Osteocyte (in vitro differentiated cells): ENCODE measurements around the gene PNMA8A. TPM values are rescaled to one million over a fixed set of nuclear protein-coding genes. Genes with fewer than 3 reads are reported as not detected.

Source experiments
- DNase-seq: peaks from one replicate; pipeline ENCODE4 v3.0.0; 2021; ENCODE audit warnings: mixed read lengths; ENCODE audit not compliant: unreplicated experiment; ENCODE audit errors: extremely low spot score
- H3K27ac Mint-ChIP-seq: one replicate; pipeline ENCODE4 v1.8.0; 2021; ENCODE audit warnings: mild to moderate bottlenecking, mixed read lengths; ENCODE audit not compliant: unreplicated experiment
- H3K27me3 Mint-ChIP-seq: one replicate; pipeline ENCODE4 v1.8.0; 2021; ENCODE audit warnings: mixed read lengths; ENCODE audit not compliant: unreplicated experiment
- H3K36me3 Mint-ChIP-seq: one replicate; pipeline ENCODE4 v1.8.0; 2021; ENCODE audit warnings: mixed read lengths; ENCODE audit not compliant: unreplicated experiment
- H3K4me1 Mint-ChIP-seq: one replicate; pipeline ENCODE4 v1.8.0; 2021; ENCODE audit warnings: mixed read lengths; ENCODE audit not compliant: unreplicated experiment
- H3K4me3 Mint-ChIP-seq: one replicate; pipeline ENCODE4 v1.8.0; 2021; ENCODE audit warnings: mild to moderate bottlenecking, moderate library complexity, mixed read lengths; ENCODE audit not compliant: unreplicated experiment
- H3K9me3 Mint-ChIP-seq: one replicate; pipeline ENCODE4 v1.8.0; 2021; ENCODE audit warnings: mixed read lengths; ENCODE audit not compliant: unreplicated experiment
- CTCF ChIP-seq: fragments of 200-600 bp; sonication (generic); IDR thresholded peaks from 2 replicates; pipeline ENCODE4 v1.5.0; 2021; ENCODE audit warnings: antibody characterized with exemption, mild to moderate bottlenecking, moderate library complexity
- total RNA-seq: library from RNA; stranded (reverse); gene quantifications from 2 replicates; pipeline ENCODE4 v1.2.1, GENCODE V29; 2021

PNMA8A gene
- total RNA-seq, 1 donor from 2014 or later, result 10.3 TPM

- no peak for DNase-seq
- Mint-ChIP-seq H3K36me3 (peaks cover 3% of the 10 kb centered on the region), H3K4me1 (no peaks in the 10 kb centered on the region), H3K27ac (no peak overlapping the region), H3K4me3 (no peak overlapping the region), H3K27me3 (no peaks in the 10 kb centered on the region), H3K9me3 (peaks cover 7% of the 10 kb centered on the region)
- no peak for TF ChIP-seq CTCF
Measured at GRCh38 chr19:46449228-46449627, 22.1 kb downstream of the PNMA8A start.

DNA sequence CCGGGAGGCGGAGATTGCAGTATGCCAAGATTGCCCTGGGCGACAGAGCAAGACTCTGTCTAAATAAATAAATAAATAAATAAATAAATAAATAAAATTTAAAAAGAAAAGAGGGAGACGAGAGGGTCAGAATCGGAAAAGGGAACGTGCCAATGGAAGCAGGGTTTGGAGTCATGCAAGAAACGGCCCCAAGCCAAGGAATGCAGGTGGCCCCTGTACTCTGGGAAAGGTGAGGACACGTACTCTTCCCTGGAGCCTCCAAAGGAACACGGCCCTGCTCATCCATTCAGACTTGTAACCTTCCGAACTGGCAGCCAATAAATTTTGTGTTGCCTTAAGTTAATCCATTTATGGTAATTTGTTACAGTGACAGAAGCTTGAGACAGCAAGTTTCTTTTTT lies 22.8 kb downstream of the PNMA8A start:
- Mint-ChIP-seq H3K27ac (no peak overlapping the region), H3K36me3 (peaks cover 3% of the 10 kb centered on the region), H3K4me1 (no peaks in the 10 kb centered on the region)

DNA sequence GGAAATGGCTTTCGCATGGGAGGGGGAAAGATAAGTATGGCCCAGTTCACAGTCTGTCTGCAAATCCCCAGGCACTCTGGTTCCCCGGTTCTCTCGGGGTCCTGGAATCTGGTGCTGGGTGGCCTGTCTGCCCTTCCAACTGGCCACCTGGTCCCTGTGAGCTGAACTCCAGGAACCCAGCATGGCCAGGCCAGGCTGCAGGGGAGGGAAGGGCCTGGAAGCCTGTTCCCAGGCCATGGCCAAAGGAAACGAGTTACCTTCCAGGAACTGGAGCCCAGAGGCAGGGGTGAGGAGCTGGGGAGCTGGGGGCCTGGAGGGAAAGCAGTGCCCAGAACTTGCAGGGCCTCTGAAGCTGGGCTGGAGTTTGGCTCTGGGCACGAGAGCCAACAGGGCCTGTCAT lies 23.5 kb downstream of the PNMA8A start:
- H3K27me3 Mint-ChIP-seq, result no peaks in the 10 kb centered on the region
- no peak for TF ChIP-seq CTCF
- H3K27ac Mint-ChIP-seq, result no peak overlapping the region
- H3K4me3 Mint-ChIP-seq, result no peak overlapping the region
- DNase-seq, result no peak
- H3K9me3 Mint-ChIP-seq, result peaks cover 7% of the 10 kb centered on the region
- H3K36me3 Mint-ChIP-seq, result peaks cover 3% of the 10 kb centered on the region
- peaks cover 5% of the 10 kb centered on the region for H3K4me1 Mint-ChIP-seq

More for the DNA sequence above, 22.8 kb downstream of the PNMA8A start:
- no peak for DNase-seq
- no peaks in the 10 kb centered on the region for H3K27me3 Mint-ChIP-seq
- TF ChIP-seq CTCF, result no peak
- H3K4me3 Mint-ChIP-seq, result no peak overlapping the region
- H3K9me3 Mint-ChIP-seq, result peaks cover 7% of the 10 kb centered on the region

DNA sequence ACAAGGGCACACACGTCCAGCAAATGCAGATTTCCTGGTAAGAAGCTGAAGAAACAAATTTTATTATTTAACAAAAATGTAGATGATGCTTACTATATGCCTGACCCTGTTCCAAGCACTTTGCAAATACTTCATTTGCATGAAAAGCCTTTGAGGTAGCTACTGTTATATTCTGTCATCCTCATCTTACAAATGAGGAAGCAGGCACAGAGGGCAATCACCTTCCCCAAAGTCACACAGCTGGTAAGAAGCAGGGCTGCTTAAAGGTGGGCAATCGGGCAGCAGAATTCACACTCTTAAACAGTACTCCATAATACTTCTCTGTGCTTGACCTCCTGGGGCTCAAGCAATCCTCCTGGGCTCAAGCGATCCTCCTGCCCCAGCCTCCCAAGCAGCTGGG lies 24.4 kb downstream of the PNMA8A start:
- H3K9me3 Mint-ChIP-seq, result peaks cover 7% of the 10 kb centered on the region
- peaks cover 3% of the 10 kb centered on the region for H3K36me3 Mint-ChIP-seq
- no peak for DNase-seq
- no peak overlapping the region for H3K4me3 Mint-ChIP-seq
- no peak overlapping the region for H3K27ac Mint-ChIP-seq
- no peaks in the 10 kb centered on the region for H3K27me3 Mint-ChIP-seq
- no peak for TF ChIP-seq CTCF
- peaks cover 5% of the 10 kb centered on the region for H3K4me1 Mint-ChIP-seq

DNA sequence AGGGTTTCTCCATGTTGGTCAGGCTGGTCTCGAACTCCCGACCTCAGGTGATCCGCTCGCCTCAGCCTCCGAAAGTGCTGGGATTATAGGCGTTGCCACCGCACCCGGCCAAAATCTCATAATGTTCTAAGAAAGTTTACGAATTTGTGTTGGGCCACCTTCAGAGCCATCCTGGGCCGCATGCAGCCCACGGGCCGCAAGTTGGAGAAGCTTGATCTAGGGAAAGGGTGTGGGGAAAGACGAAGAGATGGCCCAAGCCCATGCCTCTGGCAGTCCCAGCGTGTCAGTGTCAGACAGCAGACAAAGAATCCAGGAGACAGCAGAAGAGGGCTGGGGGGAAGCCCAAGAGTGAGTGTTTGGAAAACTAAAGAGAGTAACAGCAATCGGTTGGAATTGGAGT lies 25.3 kb downstream of the PNMA8A start:
- peaks cover 7% of the 10 kb centered on the region for H3K9me3 Mint-ChIP-seq
- TF ChIP-seq CTCF, result no peak
- H3K27ac Mint-ChIP-seq, result no peak overlapping the region
- peaks cover 7% of the 10 kb centered on the region for H3K4me1 Mint-ChIP-seq
- H3K36me3 Mint-ChIP-seq, result peaks cover 3% of the 10 kb centered on the region
- DNase-seq, result no peak
- H3K27me3 Mint-ChIP-seq, result no peaks in the 10 kb centered on the region
- no peak overlapping the region for H3K4me3 Mint-ChIP-seq
